Chondrocyte (in vitro differentiated cells): Measurements from ENCODE around the gene PRR20A. TPM values are rescaled to one million over a fixed set of nuclear protein-coding genes. Genes with fewer than 3 reads are reported as not detected.
"Not testable (repeated sequence)": the region's sequence is repeated elsewhere in the genome, so short reads cannot be mapped to it uniquely, and the experiment has no call there.

ENCODE experiments used
- DNase-seq: peaks from one replicate; pipeline ENCODE4 v3.0.0; 2021; ENCODE audit warnings: mixed read lengths, low spot score
- H3K27ac Mint-ChIP-seq: one replicate; pipeline ENCODE4 v1.8.0; 2021; ENCODE audit warnings: mild to moderate bottlenecking, moderate library complexity, mixed read lengths; ENCODE audit not compliant: unreplicated experiment
- H3K27me3 Mint-ChIP-seq: 2 replicates; pipeline ENCODE4 v1.8.0; 2021; ENCODE audit warnings: low read depth, mixed read lengths
- H3K36me3 Mint-ChIP-seq: 2 replicates; pipeline ENCODE4 v1.8.0; 2021; ENCODE audit warnings: low read depth, mixed read lengths
- H3K4me1 Mint-ChIP-seq: 2 replicates; pipeline ENCODE4 v1.8.0; 2021; ENCODE audit warnings: low read depth, mild to moderate bottlenecking, mixed read lengths
- H3K4me3 Mint-ChIP-seq: one replicate; pipeline ENCODE4 v1.8.0; 2021; ENCODE audit warnings: mild to moderate bottlenecking, moderate library complexity, mixed read lengths; ENCODE audit not compliant: unreplicated experiment
- H3K9me3 Mint-ChIP-seq: 2 replicates; pipeline ENCODE4 v1.8.0; 2021; ENCODE audit warnings: low read depth, mixed read lengths
- total RNA-seq: library from RNA; stranded (reverse); gene quantifications from 3 replicates; pipeline ENCODE4 v1.2.1, GENCODE V29; 2021
- TF ChIP-seq, protein P1 (sequence below): fragments of 200-600 bp; sonication (generic); IDR thresholded peaks from 2 replicates; pipeline ENCODE4 v1.5.0; 2021; ENCODE audit warnings: antibody characterized with exemption, mild to moderate bottlenecking, moderate library complexity

PRR20A gene
- total RNA-seq, 1 donor from 2014 or later = not detected

DNA sequence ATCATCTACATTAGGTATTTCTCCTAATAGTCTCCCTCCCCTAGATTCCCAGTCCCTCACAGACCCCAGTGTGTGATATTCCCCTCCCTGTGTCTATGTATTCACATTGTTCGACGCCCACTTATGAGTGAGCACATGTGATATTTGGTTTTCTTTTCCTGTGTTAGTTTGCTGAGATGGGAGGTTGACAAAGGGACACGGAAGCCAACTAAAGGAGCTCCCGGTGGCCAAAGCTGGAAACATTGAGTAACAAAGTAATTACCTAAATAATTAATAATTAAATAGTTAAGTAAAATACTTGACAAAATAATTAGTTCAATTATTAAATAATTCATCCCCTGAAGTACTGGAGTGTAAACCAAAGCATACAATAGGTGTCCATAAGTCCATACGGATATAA is 1.7 kb upstream of the PRR20A start:
- H3K36me3 Mint-ChIP-seq = no peaks in the 10 kb centered on the region
- H3K4me3 Mint-ChIP-seq = no peak overlapping the region
- no peak for DNase-seq
- no peaks in the 10 kb centered on the region for H3K27me3 Mint-ChIP-seq
- H3K27ac Mint-ChIP-seq = no peak overlapping the region
- H3K4me1 Mint-ChIP-seq = no peaks in the 10 kb centered on the region
- H3K9me3 Mint-ChIP-seq = no peaks in the 10 kb centered on the region
- TF ChIP-seq, protein P1, sequence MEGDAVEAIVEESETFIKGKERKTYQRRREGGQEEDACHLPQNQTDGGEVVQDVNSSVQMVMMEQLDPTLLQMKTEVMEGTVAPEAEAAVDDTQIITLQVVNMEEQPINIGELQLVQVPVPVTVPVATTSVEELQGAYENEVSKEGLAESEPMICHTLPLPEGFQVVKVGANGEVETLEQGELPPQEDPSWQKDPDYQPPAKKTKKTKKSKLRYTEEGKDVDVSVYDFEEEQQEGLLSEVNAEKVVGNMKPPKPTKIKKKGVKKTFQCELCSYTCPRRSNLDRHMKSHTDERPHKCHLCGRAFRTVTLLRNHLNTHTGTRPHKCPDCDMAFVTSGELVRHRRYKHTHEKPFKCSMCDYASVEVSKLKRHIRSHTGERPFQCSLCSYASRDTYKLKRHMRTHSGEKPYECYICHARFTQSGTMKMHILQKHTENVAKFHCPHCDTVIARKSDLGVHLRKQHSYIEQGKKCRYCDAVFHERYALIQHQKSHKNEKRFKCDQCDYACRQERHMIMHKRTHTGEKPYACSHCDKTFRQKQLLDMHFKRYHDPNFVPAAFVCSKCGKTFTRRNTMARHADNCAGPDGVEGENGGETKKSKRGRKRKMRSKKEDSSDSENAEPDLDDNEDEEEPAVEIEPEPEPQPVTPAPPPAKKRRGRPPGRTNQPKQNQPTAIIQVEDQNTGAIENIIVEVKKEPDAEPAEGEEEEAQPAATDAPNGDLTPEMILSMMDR = no peak

DNA sequence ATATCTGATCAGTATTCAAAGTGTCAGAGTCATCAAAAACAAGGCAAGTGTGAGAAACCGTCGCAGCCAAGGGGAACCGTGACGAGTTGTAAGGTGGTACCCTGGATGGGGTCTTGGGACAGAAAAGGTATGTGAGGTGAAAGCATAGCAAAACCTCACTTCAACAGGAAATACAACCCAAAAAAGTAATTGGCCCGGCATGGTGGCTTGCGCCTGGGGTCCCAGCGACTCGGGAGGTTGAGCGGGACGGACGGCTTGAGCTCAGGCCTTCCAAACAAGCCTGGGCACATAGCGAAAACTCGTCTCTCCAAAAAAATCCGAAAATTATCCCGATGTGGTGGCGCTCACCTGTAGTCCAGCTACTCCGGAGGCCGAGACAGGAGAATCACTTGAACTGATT is 937 bp upstream of the PRR20A start:
- H3K36me3 Mint-ChIP-seq, H3K27me3 Mint-ChIP-seq, H3K4me3 Mint-ChIP-seq, H3K9me3 Mint-ChIP-seq, H3K4me1 Mint-ChIP-seq, H3K27ac Mint-ChIP-seq: not testable (repeated sequence)
- peak; percentile 71 for DNase-seq

DNA sequence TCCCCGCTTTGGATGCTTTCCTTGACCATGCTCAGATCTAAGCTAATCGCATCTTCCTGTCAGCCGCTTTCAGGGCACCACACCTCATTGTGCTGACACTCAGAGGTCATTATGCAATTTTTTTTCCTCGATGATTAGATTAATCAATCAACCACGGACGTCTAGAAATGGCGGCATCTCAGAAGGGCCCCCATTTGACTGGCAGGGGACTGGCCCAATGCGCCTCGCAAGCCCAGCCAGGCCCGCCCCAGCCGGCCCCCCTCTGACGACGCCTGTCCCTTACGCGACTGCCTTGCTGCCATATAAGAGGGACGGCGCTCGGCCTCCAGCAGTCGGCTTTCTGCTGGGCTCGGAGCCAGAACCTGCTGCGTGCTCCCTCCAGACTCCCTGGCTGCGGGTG is 6.5 kb downstream of the PRR20A start, which contains the start of gene PRR20B:
TSS of gene PRR20B (plus strand) at position 301 of the 400 bp plus-strand sequence. CDS start 387 bp downstream, outside the sequence.
- not testable (repeated sequence) for H3K36me3 Mint-ChIP-seq, H3K27me3 Mint-ChIP-seq, DNase-seq, H3K4me3 Mint-ChIP-seq, H3K9me3 Mint-ChIP-seq, H3K27ac Mint-ChIP-seq, H3K4me1 Mint-ChIP-seq

DNA sequence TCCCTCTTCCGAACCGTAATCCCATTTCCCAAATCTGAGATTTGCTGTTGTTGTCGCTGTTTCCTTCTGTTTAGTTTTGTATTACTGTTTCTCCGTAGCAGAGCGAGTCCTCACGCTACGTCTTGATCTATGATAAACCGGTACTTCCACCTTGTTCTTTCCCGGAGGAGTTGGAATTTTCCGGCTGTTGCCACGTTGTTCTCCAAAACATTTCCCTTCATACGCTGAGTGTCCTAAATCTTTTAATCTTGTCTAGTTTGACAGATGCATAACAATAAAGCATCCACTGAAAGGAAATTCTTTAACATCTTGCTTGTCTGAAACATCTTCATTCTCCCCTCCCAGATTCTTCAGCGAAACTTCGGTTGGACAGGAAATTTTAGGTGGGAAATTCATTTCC is 7.4 kb downstream of the PRR20A start:
- H3K9me3 Mint-ChIP-seq, H3K27ac Mint-ChIP-seq, H3K36me3 Mint-ChIP-seq, H3K4me3 Mint-ChIP-seq, H3K4me1 Mint-ChIP-seq, H3K27me3 Mint-ChIP-seq, DNase-seq: not testable (repeated sequence)

DNA sequence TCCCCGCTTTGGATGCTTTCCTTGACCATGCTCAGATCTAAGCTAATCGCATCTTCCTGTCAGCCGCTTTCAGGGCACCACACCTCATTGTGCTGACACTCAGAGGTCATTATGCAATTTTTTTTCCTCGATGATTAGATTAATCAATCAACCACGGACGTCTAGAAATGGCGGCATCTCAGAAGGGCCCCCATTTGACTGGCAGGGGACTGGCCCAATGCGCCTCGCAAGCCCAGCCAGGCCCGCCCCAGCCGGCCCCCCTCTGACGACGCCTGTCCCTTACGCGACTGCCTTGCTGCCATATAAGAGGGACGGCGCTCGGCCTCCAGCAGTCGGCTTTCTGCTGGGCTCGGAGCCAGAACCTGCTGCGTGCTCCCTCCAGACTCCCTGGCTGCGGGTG is 13.0 kb downstream of the PRR20A start, which contains the start of gene PRR20C:
TSS of gene PRR20C (plus strand) at position 301 of the 400 bp plus-strand sequence. CDS start 387 bp downstream, outside the sequence.
- H3K4me3 Mint-ChIP-seq, H3K27me3 Mint-ChIP-seq, H3K9me3 Mint-ChIP-seq, DNase-seq, H3K36me3 Mint-ChIP-seq, H3K27ac Mint-ChIP-seq, H3K4me1 Mint-ChIP-seq: not testable (repeated sequence)

DNA sequence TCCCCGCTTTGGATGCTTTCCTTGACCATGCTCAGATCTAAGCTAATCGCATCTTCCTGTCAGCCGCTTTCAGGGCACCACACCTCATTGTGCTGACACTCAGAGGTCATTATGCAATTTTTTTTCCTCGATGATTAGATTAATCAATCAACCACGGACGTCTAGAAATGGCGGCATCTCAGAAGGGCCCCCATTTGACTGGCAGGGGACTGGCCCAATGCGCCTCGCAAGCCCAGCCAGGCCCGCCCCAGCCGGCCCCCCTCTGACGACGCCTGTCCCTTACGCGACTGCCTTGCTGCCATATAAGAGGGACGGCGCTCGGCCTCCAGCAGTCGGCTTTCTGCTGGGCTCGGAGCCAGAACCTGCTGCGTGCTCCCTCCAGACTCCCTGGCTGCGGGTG is 19.6 kb downstream of the PRR20A start, which contains the start of gene PRR20D:
TSS of gene PRR20D (plus strand) at position 301 of the 400 bp plus-strand sequence. CDS start 387 bp downstream, outside the sequence.
- H3K4me1 Mint-ChIP-seq, H3K9me3 Mint-ChIP-seq, DNase-seq, H3K4me3 Mint-ChIP-seq, H3K27me3 Mint-ChIP-seq, H3K27ac Mint-ChIP-seq, H3K36me3 Mint-ChIP-seq: not testable (repeated sequence)

DNA sequence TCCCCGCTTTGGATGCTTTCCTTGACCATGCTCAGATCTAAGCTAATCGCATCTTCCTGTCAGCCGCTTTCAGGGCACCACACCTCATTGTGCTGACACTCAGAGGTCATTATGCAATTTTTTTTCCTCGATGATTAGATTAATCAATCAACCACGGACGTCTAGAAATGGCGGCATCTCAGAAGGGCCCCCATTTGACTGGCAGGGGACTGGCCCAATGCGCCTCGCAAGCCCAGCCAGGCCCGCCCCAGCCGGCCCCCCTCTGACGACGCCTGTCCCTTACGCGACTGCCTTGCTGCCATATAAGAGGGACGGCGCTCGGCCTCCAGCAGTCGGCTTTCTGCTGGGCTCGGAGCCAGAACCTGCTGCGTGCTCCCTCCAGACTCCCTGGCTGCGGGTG is 26.2 kb downstream of the PRR20A start, which contains the start of gene PRR20E:
TSS of gene PRR20E (plus strand) at position 301 of the 400 bp plus-strand sequence. CDS start 387 bp downstream, outside the sequence.
- not testable (repeated sequence) for H3K27ac Mint-ChIP-seq, H3K9me3 Mint-ChIP-seq, H3K36me3 Mint-ChIP-seq, H3K4me1 Mint-ChIP-seq, H3K27me3 Mint-ChIP-seq, DNase-seq, H3K4me3 Mint-ChIP-seq

DNA sequence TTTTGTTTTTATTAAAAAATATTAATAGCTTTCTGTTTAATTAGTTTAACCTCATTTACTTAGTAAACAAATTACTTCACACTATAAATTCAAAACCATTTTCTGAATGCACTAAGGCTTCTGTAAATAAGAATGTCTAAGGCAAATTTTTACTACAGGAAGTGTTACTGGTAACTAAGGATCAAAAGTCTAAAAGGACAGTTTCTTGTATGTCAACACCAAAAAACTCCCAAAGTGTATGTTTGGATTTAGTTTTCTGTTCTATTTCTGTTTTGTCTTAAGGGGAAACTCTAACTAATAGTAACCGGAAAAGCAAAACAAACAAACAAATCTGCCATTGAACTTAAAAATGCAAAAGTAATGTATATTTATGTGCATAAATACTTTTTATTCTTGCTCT is 50.9 kb downstream of the PRR20A start:
- H3K4me3 Mint-ChIP-seq = no peak overlapping the region
- H3K27me3 Mint-ChIP-seq = no peaks in the 10 kb centered on the region
- no peak overlapping the region for H3K27ac Mint-ChIP-seq
- no peaks in the 10 kb centered on the region for H3K4me1 Mint-ChIP-seq
- peaks cover 3% of the 10 kb centered on the region for H3K9me3 Mint-ChIP-seq
- no peaks in the 10 kb centered on the region for H3K36me3 Mint-ChIP-seq
- no peak for DNase-seq
- TF ChIP-seq, protein P1 = no peak

Other genes with a start within 250 kb of the PRR20A start
- not detected in 3 replicates for gene PRR20B, start 6.6 kb downstream of the PRR20A start, total RNA-seq
- not detected in 3 replicates for gene PRR20C, start 13.1 kb downstream of the PRR20A start, total RNA-seq
- not detected in 3 replicates for gene PRR20D, start 19.7 kb downstream of the PRR20A start, total RNA-seq
- not detected in 3 replicates for gene PRR20E, start 26.3 kb downstream of the PRR20A start, total RNA-seq